ENCODE measurements around the gene IQSEC3. TPM values are rescaled to one million over a fixed set of nuclear protein-coding genes. Genes with fewer than 3 reads are reported as not detected.
A peak's percentile ranks its signal among the peaks of the same experiment; 100 is the strongest.

IQSEC3 gene
- total RNA-seq, 4 donors from 2014 or later, result 1.3 to 4.4 (median 3.3) TPM

DNA sequence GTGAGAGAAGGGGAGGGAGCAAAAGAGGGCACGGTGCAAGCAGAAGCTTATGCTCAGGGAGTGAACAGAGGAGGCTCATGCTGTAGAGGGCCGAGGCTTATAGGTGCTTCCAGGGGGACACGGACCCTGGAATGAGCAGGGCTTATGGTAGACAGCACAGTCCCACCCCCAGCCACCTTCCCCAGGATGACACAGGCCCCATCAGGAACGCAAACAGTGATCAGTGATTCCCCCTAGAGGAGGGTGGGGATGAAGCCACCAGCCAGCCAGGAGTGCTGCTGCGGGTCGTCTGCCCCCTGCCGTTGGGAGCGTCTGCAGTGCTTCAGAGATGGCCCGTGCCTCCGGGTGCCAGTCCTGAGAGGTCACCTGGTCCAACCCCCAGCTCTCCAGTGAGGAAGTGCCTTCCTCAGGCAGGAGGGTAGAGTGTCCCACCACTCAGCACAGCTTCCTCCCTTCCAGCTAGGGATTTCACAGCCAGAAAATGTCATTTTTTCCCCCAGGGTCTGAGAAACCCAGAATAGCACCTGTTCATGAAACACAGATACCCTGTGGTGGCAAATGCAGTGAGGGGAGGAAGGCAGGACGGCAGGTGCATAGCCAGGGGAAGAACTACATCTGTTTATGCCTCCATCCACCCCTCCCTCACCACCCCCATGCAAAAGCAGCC lies 86.6 kb downstream of the IQSEC3 start:
- peak; percentile 38 for ATAC-seq (ENCODE audit: low FRiP score)
- TF ChIP-seq, protein P1, sequence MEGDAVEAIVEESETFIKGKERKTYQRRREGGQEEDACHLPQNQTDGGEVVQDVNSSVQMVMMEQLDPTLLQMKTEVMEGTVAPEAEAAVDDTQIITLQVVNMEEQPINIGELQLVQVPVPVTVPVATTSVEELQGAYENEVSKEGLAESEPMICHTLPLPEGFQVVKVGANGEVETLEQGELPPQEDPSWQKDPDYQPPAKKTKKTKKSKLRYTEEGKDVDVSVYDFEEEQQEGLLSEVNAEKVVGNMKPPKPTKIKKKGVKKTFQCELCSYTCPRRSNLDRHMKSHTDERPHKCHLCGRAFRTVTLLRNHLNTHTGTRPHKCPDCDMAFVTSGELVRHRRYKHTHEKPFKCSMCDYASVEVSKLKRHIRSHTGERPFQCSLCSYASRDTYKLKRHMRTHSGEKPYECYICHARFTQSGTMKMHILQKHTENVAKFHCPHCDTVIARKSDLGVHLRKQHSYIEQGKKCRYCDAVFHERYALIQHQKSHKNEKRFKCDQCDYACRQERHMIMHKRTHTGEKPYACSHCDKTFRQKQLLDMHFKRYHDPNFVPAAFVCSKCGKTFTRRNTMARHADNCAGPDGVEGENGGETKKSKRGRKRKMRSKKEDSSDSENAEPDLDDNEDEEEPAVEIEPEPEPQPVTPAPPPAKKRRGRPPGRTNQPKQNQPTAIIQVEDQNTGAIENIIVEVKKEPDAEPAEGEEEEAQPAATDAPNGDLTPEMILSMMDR (IDR thresholded peaks at IDR 0.05), result no peak
- no peak for DNase-seq (ENCODE audit: low spot score)

DNA sequence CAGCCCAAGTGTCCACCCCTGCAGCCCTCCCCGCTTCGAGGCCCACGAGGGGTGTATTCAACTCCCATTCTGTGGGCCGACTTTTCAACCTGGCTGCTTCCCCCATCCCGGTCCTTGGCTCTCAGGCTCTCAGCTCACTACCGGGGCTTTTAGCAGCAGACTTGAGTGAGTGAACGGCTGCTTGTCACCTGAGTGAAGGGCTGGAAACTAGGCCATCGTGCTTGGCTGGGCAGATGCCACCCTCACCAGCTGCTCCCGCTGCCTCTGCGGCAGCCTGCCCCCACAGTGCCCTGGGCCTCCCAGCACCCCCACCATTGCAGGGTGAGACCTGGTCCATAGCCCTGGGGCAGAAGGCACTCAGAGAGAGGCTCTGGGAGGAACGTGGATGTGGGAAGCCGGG lies 87.5 kb downstream of the IQSEC3 start:
- DNase-seq (ENCODE audit: low spot score) (no peak), ATAC-seq (ENCODE audit: low FRiP score) (no peak)
- TF ChIP-seq, protein P1 (IDR thresholded peaks at IDR 0.05), result no peak

DNA sequence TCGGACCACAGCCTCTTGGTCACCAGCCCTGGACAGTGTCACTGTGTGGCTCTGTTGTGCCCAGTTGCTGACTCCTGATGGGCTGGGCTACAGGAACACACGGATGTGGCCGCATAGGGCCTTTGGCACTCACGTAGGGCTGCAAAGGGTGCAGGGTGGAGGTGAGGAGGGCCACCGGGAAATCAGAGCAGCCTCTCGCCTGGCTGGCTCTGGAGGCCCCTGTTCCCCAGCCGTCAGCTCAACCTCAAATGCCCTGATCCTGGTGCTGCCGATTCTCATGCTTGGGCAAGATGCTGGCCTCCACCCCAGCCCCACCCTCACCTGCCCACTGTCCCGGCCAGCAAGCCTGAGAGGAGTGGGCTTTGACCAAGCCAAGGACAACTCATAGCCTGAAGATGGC lies 88.4 kb downstream of the IQSEC3 start:
- ATAC-seq (ENCODE audit: low FRiP score) (no peak), DNase-seq (ENCODE audit: low spot score) (no peak)
- TF ChIP-seq, protein P1 (IDR thresholded peaks at IDR 0.05), result no peak

DNA sequence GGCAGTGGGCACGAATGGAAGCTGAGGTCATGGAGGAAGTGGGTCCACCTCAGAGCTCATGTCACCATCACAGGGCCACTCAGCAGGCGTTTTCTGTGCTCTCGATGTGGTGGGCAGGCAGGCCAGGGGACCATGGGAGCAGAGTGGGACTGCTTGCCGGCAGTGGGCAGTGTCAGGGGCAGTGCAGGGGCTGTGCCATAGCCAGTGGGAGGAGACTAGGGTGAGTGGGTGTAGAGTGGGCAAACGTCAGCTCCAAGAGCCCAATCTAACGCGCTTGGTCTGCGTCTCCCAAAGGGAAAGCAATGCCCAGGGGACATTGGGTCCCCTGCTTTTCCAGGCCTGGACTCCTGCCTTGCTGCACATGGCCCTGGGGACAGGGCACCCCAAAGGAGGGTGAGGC lies 89.1 kb downstream of the IQSEC3 start:
- DNase-seq (ENCODE audit: low spot score) (no peak), ATAC-seq (ENCODE audit: low FRiP score) (no peak)
- TF ChIP-seq, protein P1 (IDR thresholded peaks at IDR 0.05), result no peak

DNA sequence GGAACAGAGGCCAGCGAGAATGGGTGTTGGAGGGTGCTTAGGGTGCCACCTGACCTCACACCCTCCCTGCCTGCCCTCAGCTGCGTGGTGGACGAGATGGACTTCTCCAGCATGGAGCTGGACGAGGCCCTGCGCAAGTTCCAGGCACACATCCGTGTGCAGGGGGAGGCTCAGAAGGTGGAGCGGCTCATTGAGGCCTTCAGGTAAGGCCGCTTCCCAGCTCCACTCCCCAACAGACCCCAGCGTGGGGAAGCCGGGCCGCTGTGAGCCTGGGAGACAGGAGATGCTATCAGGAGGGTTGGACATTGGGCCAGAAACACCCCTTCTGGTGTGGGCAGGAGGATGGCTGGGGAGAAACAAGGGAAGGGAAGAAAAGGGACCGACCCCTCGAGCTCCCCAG lies 90.4 kb downstream of the IQSEC3 start:
- TF ChIP-seq, protein P1 (IDR thresholded peaks at IDR 0.05), result no peak
- ATAC-seq (ENCODE audit: low FRiP score) (no peak), DNase-seq (ENCODE audit: low spot score) (no peak)

DNA sequence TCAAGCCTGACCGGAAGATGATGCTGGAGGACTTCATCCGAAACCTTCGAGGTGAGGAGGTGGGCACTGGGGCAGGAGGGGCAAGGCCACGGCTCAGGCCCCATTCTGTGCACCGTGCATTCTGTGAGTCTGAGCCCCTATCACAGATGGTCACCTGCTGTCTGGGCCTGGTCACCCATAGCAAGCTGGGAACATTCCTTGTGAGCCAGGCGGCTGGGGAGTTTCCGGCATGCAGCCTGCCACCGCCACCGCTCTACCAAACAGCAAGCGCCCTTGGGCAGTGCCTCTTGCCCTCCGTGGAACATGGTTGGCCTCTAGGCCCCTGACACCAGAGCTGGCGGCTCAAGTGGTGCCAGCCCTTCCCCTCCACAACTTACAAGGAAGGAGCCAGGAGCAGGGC lies 91.1 kb downstream of the IQSEC3 start:
- ATAC-seq (ENCODE audit: low FRiP score) (no peak), DNase-seq (ENCODE audit: low spot score) (no peak)
- TF ChIP-seq, protein P1 (IDR thresholded peaks at IDR 0.05), result no peak

DNA sequence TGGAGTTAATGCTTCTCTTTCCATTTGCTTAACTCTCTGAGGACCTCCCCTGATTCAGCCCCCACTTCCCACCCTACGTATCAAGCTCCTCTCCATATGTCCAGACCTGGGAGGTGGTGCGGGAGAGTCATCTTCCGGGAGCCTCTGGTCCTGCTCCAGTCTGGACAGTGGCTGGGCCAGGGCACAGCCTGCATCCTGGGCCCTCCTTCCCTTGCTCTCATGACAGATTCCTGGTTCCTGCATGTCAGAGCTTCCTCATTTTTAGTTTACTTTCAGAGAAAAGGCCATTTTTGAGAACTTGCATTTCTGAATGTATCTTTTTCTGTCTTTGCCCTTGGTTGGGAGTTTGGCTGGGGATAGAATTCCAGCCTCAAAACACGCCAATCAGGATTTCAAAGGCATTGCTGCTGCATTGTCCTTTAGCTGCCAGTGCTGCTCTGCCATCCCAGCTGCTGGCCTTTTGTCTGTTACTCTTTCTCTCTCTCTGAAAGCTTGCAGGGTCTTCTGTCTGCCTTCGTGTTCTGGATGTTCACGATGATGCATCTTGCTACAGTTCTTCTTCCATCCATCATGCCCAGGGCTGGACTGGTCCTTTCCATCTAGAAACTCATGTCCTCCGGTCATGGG lies 92.7 kb downstream of the IQSEC3 start:
- DNase-seq (ENCODE audit: low spot score), result no peak
- ATAC-seq (ENCODE audit: low FRiP score), result no peak
- TF ChIP-seq, protein P1 (IDR thresholded peaks at IDR 0.05), result no peak
